Activated T-cell treated with anti-CD3 and anti-CD28 coated beads for 4 hours (primary cell): Measurements from ENCODE around the gene CSTF2T.
"Not testable (repeated sequence)": the region's sequence is repeated elsewhere in the genome, so short reads cannot be mapped to it uniquely, and the experiment has no call there.

ENCODE experiments used
- DNase-seq: peaks from one replicate; pipeline ENCODE4 v3.0.0-alpha.2; 2020

CSTF2T gene

GRCh38 chr10:51694086-51694768, 5.2 kb downstream of the CSTF2T start:
- no peak for DNase-seq

- DNase-seq: no peak
Measured at GRCh38 chr10:51691135-51691534, 8.3 kb downstream of the CSTF2T start.

- no peak for DNase-seq
Measured at GRCh38 chr10:51689536-51689935, 9.9 kb downstream of the CSTF2T start.

GRCh38 chr10:51688826-51689225, 10.6 kb downstream of the CSTF2T start:
- not testable (repeated sequence) for DNase-seq

GRCh38 chr10:51687296-51687695, 12.1 kb downstream of the CSTF2T start:
- DNase-seq: no peak

GRCh38 chr10:51685768-51686167, 13.6 kb downstream of the CSTF2T start:
- DNase-seq: no peak

GRCh38 chr10:51683031-51683691, 16.2 kb downstream of the CSTF2T start:
- no peak for DNase-seq

GRCh38 chr10:51679841-51680240, 19.6 kb downstream of the CSTF2T start:
- DNase-seq: no peak

- DNase-seq: no peak
Measured at GRCh38 chr10:51675088-51675487, 24.3 kb downstream of the CSTF2T start.

- DNase-seq: no peak
Measured at GRCh38 chr10:51672039-51672535, 27.3 kb downstream of the CSTF2T start.

GRCh38 chr10:51669041-51669440, 30.4 kb downstream of the CSTF2T start:
- no peak for DNase-seq

- DNase-seq: no peak
Measured at GRCh38 chr10:51668336-51668689, 31.1 kb downstream of the CSTF2T start.

- no peak for DNase-seq
Measured at GRCh38 chr10:51667678-51668335, 31.6 kb downstream of the CSTF2T start.

GRCh38 chr10:51666456-51666855, 32.9 kb downstream of the CSTF2T start:
- DNase-seq: no peak

GRCh38 chr10:51663086-51663485, 36.3 kb downstream of the CSTF2T start:
- DNase-seq: no peak

GRCh38 chr10:51659344-51659743, 40.1 kb downstream of the CSTF2T start:
- no peak for DNase-seq

- no peak for DNase-seq
Measured at GRCh38 chr10:51658000-51658399, 41.4 kb downstream of the CSTF2T start.

- DNase-seq: no peak
Measured at GRCh38 chr10:51656503-51656902, 42.9 kb downstream of the CSTF2T start.

- no peak for DNase-seq
Measured at GRCh38 chr10:51654918-51655317, 44.5 kb downstream of the CSTF2T start.

GRCh38 chr10:51653025-51653424, 46.4 kb downstream of the CSTF2T start:
- DNase-seq: no peak

GRCh38 chr10:51651063-51651462, 48.3 kb downstream of the CSTF2T start:
- DNase-seq: no peak

GRCh38 chr10:51649064-51649463, 50.3 kb downstream of the CSTF2T start:
- DNase-seq: no peak
